GM21515 (cell line): ENCODE data around the gene C11orf42.

Source experiments
- ATAC-seq: cut with Tn5 transposase; IDR thresholded peaks from one replicate; pipeline ENCODE4 v1.9.1; 2021; ENCODE audit not compliant: unreplicated experiment

The C11orf42 gene

GRCh38 chr11:6251990-6252473 lies 46.7 kb downstream of the C11orf42 start:
- ATAC-seq, result no peak

GRCh38 chr11:6253197-6253596 lies 47.8 kb downstream of the C11orf42 start:
- ATAC-seq, result peak; percentile 44

- ATAC-seq, result no peak
These were observed 52.8 kb downstream of the C11orf42 start for GRCh38 chr11:6258141-6258540.

GRCh38 chr11:6258571-6259081 lies 53.3 kb downstream of the C11orf42 start:
- no peak for ATAC-seq

GRCh38 chr11:6260207-6260726 lies 54.9 kb downstream of the C11orf42 start:
- no peak for ATAC-seq
